ENCODE measurements around the gene CPSF3. TPM values are rescaled to one million over a fixed set of nuclear protein-coding genes. Genes with fewer than 3 reads are reported as not detected.

Gene CPSF3
- total RNA-seq, result 21.6 and 43.9 TPM in 2 replicates

GRCh38 chr2:9423100-9423921, at the start of gene CPSF3, which contains the start of gene ITGB1BP1:
TSS of gene CPSF3 (plus strand) at chr2:9423654. CDS start at chr2:9423774, 120 bp downstream.
TSS of gene ITGB1BP1 (minus strand) at chr2:9423528. CDS start at chr2:9418697, 4,831 bp downstream.

GRCh38 chr2:9474361-9475057, 51.1 kb downstream of the CPSF3 start, which contains the start of gene IAH1:
TSS of gene IAH1 (plus strand) at chr2:9474551. CDS start at chr2:9474567, 16 bp downstream.

Other genes starting within 250 kb of the CPSF3 start
- gene ASAP2, start 216.8 kb upstream of the CPSF3 start, total RNA-seq, result 16.5 and 20.6 TPM in 2 replicates
- 31.9 and 43.3 TPM in 2 replicates for gene ITGB1BP1, start 126 bp upstream of the CPSF3 start, total RNA-seq
- 60.7 and 62.1 TPM in 2 replicates for gene IAH1, start 50.9 kb downstream of the CPSF3 start, total RNA-seq
- 25.7 and 37.0 TPM in 2 replicates for gene ADAM17, start 132.2 kb downstream of the CPSF3 start, total RNA-seq
- gene YWHAQ, start 207.3 kb downstream of the CPSF3 start, total RNA-seq, result 183 and 194 TPM in 2 replicates

Measured in cardiac ventricle fibroblast (primary cell).